HepG2 (cell line): ENCODE measurements around the gene PIGK. TPM values are rescaled to one million over a fixed set of nuclear protein-coding genes. Genes with fewer than 3 reads are reported as not detected.

Experiments used
- ARNT ChIP-seq: fragments of 450-650 bp; IDR thresholded peaks from 2 replicates; pipeline ENCODE4 v1.6.1; 2017
- CCDC6 ChIP-seq: sonication (generic); formaldehyde crosslinking; IDR thresholded peaks from 2 replicates; pipeline ENCODE4 v1.8.1; 2022; ENCODE audit warnings: mild to moderate bottlenecking, missing genetic modification reagents, moderate library complexity
- CEBPB ChIP-seq: IDR thresholded peaks from 2 replicates; pipeline ENCODE4 v1.6.1; 2011; ENCODE audit warnings: low read depth, low read length, improper control_type of control experiment, borderline replicate concordance
- EEA1 ChIP-seq: sonication (generic); formaldehyde crosslinking; IDR thresholded peaks from 2 replicates; pipeline ENCODE4 v1.5.1; 2020; ENCODE audit warnings: mild to moderate bottlenecking, missing genetic modification reagents, borderline replicate concordance
- ELF1 ChIP-seq: sonication (generic); formaldehyde crosslinking; IDR thresholded peaks from 2 replicates; pipeline ENCODE4 v1.4.0; 2020; ENCODE audit warnings: missing genetic modification reagents
- FOXK2 ChIP-seq: fragments of 450-650 bp; IDR thresholded peaks from 2 replicates; pipeline ENCODE4 v1.6.1; 2016
- HMG20B ChIP-seq: conservative IDR thresholded peaks from 2 replicates; pipeline ENCODE4 v1.6.1; 2016; ENCODE audit warnings: missing genetic modification reagents, missing compliant biosample characterization
- HOXA3 ChIP-seq: sonication (generic); formaldehyde crosslinking; IDR thresholded peaks from 2 replicates; pipeline ENCODE4 v1.5.0; 2020; ENCODE audit warnings: missing genetic modification reagents
- MEIS2 ChIP-seq: sonication (generic); formaldehyde crosslinking; IDR thresholded peaks from 2 replicates; pipeline ENCODE4 v1.9.0; 2021; ENCODE audit warnings: mild to moderate bottlenecking, missing genetic modification reagents
- MXD4 ChIP-seq: IDR thresholded peaks from 2 replicates; pipeline ENCODE4 v1.6.1; 2016; ENCODE audit warnings: mild to moderate bottlenecking, missing biosample characterization, missing genetic modification reagents
- NFE2 ChIP-seq: sonication (generic); formaldehyde crosslinking; IDR thresholded peaks from 2 replicates; pipeline ENCODE4 v1.4.0; 2020; ENCODE audit warnings: missing genetic modification reagents
- RFXAP ChIP-seq: sonication (generic); formaldehyde crosslinking; IDR thresholded peaks from 2 replicates; pipeline ENCODE4 v1.4.0; 2020; ENCODE audit warnings: missing genetic modification reagents, borderline replicate concordance
- SALL1 ChIP-seq: sonication (generic); formaldehyde crosslinking; IDR thresholded peaks from 2 replicates; pipeline ENCODE4 v1.8.0; 2022; ENCODE audit warnings: mild to moderate bottlenecking, missing genetic modification reagents
- SP5 ChIP-seq: IDR thresholded peaks from 2 replicates; pipeline ENCODE4 v1.6.1; 2016; ENCODE audit warnings: low read depth, borderline replicate concordance
- SPEN ChIP-seq: sonication (generic); formaldehyde crosslinking; IDR thresholded peaks from 2 replicates; pipeline ENCODE4 v1.5.1; 2020; ENCODE audit warnings: low read depth, mild to moderate bottlenecking, missing genetic modification reagents
- TARDBP ChIP-seq: sonication (generic); formaldehyde crosslinking; IDR thresholded peaks from 2 replicates; pipeline ENCODE4 v1.8.0; 2022; ENCODE audit warnings: mild to moderate bottlenecking, missing genetic modification reagents
- ZBTB21 ChIP-seq: sonication (generic); formaldehyde crosslinking; IDR thresholded peaks from 2 replicates; pipeline ENCODE4 v1.4.0; 2020; ENCODE audit warnings: missing genetic modification reagents
- ZNF207 ChIP-seq: fragments of 450-650 bp; IDR thresholded peaks from 2 replicates; pipeline ENCODE4 v1.6.1; 2016; ENCODE audit warnings: antibody characterized with exemption, borderline replicate concordance
- ZNF264 ChIP-seq: sonication (generic); formaldehyde crosslinking; IDR thresholded peaks from 2 replicates; pipeline ENCODE4 v1.4.0; 2020; ENCODE audit warnings: missing genetic modification reagents
- ZNF569 ChIP-seq: sonication (generic); formaldehyde crosslinking; IDR thresholded peaks from 2 replicates; pipeline ENCODE4 v1.5.0; 2020; ENCODE audit warnings: mild to moderate bottlenecking, missing genetic modification reagents, moderate library complexity, borderline replicate concordance
- ZNF850 ChIP-seq: sonication (generic); formaldehyde crosslinking; conservative IDR thresholded peaks from 2 replicates; pipeline ENCODE4 v1.9.0; 2021; ENCODE audit warnings: mild to moderate bottlenecking, missing genetic modification reagents
- ZSCAN31 ChIP-seq: sonication (generic); formaldehyde crosslinking; IDR thresholded peaks from 2 replicates; pipeline ENCODE4 v1.5.0; 2020; ENCODE audit warnings: low read depth, mild to moderate bottlenecking, missing genetic modification reagents
- polyA plus RNA-seq, 8 experiments: library from polyadenylated mRNA; depleted of rRNA in 3 of 8; stranded (reverse) in 7 of 8; unstranded in 1 of 8; fragments of >200 nt; fragmentation: Illumina TruSeq in 4 of 8; extraction: Trizol in 4 of 8; gene quantifications; 2 replicates each; pipeline versions ENCODE4 v1.2.1 to v1.2.3, GENCODE V29; 2011 to 2016; ENCODE audit warnings: low read depth in 4 of 8, missing spikeins in 1 of 8, mixed read lengths in 1 of 8; ENCODE audit not compliant: insufficient read depth in 1 of 8
- total RNA-seq, 5 experiments: library from RNA; depleted of rRNA; stranded (reverse); fragments of >200 nt; fragmentation: Illumina TruSeq; extraction: Trizol; gene quantifications; 2 replicates each; pipeline ENCODE4 v1.2.3, GENCODE V29; 2016; ENCODE audit warnings: low read depth in 1 of 5
- TF ChIP-seq, protein P1 (sequence below): sonication (generic); formaldehyde crosslinking; IDR thresholded peaks from 2 replicates; pipeline ENCODE4 v1.8.1; 2023; ENCODE audit warnings: mild to moderate bottlenecking, missing genetic modification reagents
- TF ChIP-seq, protein P2 (sequence below): sonication (generic); formaldehyde crosslinking; IDR thresholded peaks from 2 replicates; pipeline ENCODE4 v1.4.0; 2020; ENCODE audit warnings: mild to moderate bottlenecking, missing genetic modification reagents
- TF ChIP-seq, protein P3 (sequence below): fragments of 450-650 bp; IDR thresholded peaks from 2 replicates; pipeline ENCODE4 v1.6.1; 2016
- TF ChIP-seq, protein P4 (sequence below): sonication (generic); formaldehyde crosslinking; IDR thresholded peaks from 2 replicates; pipeline ENCODE4 v1.4.0; 2020; ENCODE audit warnings: mild to moderate bottlenecking, missing genetic modification reagents

PIGK gene
- total and polyA plus RNA-seq, 2 of the 13 experiments (the other 11 are each of a cell fraction or from before 2014, with no cell fraction given): 14.7 to 38.5 TPM

DNA sequence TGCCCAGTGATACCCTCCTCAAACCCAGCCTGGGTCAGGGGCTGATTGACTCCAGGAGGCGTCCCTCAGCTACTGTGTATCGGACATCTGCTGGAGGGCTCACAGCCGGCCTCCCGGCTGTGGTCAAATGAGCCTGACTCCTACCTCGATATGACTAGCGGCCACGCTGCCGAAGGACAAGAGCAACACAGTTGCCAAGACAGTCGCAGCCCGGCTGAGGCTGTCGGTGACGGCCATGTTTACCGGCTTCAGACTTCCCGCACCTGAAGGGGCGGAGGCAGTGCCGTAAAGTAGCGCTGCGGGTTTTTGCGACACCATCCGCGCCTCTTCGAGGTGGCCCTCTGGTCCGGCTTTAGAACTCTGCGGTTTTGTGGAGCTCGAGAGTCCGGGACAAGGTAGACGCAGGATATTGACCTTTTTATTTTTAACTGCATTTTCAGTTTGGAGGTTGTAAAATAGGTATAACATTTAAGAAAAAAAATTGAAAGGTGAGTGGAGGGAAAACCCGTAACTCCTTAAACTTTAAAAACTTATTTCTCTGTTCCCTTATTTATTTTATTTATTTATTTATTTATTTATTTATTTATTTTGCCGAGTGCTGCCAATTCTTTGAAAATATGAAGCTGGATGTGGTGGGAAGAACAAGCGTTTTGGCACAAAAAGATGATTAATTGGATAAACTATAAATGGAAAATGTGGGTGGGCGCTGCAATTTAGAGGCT, at the start of gene PIGK (continued):
- TF ChIP-seq, protein P1, sequence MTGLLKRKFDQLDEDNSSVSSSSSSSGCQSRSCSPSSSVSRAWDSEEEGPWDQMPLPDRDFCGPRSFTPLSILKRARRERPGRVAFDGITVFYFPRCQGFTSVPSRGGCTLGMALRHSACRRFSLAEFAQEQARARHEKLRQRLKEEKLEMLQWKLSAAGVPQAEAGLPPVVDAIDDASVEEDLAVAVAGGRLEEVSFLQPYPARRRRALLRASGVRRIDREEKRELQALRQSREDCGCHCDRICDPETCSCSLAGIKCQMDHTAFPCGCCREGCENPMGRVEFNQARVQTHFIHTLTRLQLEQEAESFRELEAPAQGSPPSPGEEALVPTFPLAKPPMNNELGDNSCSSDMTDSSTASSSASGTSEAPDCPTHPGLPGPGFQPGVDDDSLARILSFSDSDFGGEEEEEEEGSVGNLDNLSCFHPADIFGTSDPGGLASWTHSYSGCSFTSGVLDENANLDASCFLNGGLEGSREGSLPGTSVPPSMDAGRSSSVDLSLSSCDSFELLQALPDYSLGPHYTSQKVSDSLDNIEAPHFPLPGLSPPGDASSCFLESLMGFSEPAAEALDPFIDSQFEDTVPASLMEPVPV (CRISPR knock-in tag): peak; percentile 51; the same call in 1 of the 2 replicates
- TF ChIP-seq NFE2 (CRISPR knock-in tag) (no peak), ARNT (no peak), FOXK2 (peak; percentile 80), SPEN (CRISPR knock-in tag) (peak; percentile 37; the same call in 1 of the 2 replicates), ZSCAN31 (CRISPR knock-in tag) (0 out of 2 replicates have a peak, but pooled peaks have one; percentile 27), HOXA3 (peak; percentile 81), ZNF264 (CRISPR knock-in tag) (peak; percentile 46; the same call in 1 of the 2 replicates), EEA1 (CRISPR knock-in tag) (no peak), HMG20B (no peak), CCDC6 (CRISPR knock-in tag) (peak; percentile 53; the same call in 1 of the 2 replicates), MEIS2 (CRISPR knock-in tag) (0 out of 2 replicates have a peak, but pooled peaks have one; percentile 57), ZNF850 (CRISPR knock-in tag) (no peak), MXD4 (CRISPR knock-in tag) (peak; percentile 79; the same call in 1 of the 2 replicates), RFXAP (CRISPR knock-in tag) (0 out of 2 replicates have a peak, but pooled peaks have one; percentile 55), ELF1 (CRISPR knock-in tag) (peak; percentile 59), ZBTB21 (CRISPR knock-in tag) (no peak), TARDBP (CRISPR knock-in tag) (peak; percentile 70; the same call in 1 of the 2 replicates), SP5 (peak; percentile 78), ZNF207 (no peak), SALL1 (CRISPR knock-in tag) (peak; percentile 76), ZNF569 (no peak), CEBPB (peak; percentile 18; the same call in 1 of the 2 replicates)
- TF ChIP-seq, protein P2, sequence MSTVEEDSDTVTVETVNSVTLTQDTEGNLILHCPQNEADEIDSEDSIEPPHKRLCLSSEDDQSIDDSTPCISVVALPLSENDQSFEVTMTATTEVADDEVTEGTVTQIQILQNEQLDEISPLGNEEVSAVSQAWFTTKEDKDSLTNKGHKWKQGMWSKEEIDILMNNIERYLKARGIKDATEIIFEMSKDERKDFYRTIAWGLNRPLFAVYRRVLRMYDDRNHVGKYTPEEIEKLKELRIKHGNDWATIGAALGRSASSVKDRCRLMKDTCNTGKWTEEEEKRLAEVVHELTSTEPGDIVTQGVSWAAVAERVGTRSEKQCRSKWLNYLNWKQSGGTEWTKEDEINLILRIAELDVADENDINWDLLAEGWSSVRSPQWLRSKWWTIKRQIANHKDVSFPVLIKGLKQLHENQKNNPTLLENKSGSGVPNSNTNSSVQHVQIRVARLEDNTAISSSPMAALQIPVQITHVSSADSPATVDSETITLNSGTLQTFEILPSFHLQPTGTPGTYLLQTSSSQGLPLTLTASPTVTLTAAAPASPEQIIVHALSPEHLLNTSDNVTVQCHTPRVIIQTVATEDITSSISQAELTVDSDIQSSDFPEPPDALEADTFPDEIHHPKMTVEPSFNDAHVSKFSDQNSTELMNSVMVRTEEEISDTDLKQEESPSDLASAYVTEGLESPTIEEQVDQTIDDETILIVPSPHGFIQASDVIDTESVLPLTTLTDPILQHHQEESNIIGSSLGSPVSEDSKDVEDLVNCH (CRISPR knock-in tag): no peak
- TF ChIP-seq, protein P3, sequence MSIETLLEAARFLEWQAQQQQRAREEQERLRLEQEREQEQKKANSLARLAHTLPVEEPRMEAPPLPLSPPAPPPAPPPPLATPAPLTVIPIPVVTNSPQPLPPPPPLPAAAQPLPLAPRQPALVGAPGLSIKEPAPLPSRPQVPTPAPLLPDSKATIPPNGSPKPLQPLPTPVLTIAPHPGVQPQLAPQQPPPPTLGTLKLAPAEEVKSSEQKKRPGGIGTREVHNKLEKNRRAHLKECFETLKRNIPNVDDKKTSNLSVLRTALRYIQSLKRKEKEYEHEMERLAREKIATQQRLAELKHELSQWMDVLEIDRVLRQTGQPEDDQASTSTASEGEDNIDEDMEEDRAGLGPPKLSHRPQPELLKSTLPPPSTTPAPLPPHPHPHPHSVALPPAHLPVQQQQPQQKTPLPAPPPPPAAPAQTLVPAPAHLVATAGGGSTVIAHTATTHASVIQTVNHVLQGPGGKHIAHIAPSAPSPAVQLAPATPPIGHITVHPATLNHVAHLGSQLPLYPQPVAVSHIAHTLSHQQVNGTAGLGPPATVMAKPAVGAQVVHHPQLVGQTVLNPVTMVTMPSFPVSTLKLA: no peak
- TF ChIP-seq, protein P4, sequence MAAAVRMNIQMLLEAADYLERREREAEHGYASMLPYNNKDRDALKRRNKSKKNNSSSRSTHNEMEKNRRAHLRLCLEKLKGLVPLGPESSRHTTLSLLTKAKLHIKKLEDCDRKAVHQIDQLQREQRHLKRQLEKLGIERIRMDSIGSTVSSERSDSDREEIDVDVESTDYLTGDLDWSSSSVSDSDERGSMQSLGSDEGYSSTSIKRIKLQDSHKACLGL (CRISPR knock-in tag): peak; percentile 64; the same call in 1 of the 2 replicates
